Body of pancreas (tissue), 4 donors: ENCODE measurements around the gene ODAD3. TPM values are rescaled to one million over a fixed set of nuclear protein-coding genes. Genes with fewer than 3 reads are reported as not detected.

ENCODE experiments used
- ATAC-seq: fragments of 150-250 bp; one replicate; pipeline ENCODE4 v1.9.1; 2016
- DNase-seq, 4 donors: peaks; one replicate each; pipeline ENCODE4 v3.0.0-alpha.2; 2019
- H3K27ac ChIP-seq, 4 donors: fragments of 200-600 bp; sonication (generic); 1 replicate in 3 of 4; 2 replicates in 1 of 4; pipeline versions ENCODE4 v1.5.1 to v1.6.1; 2016 to 2019; ENCODE audit warnings: mild to moderate bottlenecking in 1 of 4, mixed read lengths in 1 of 4, moderate library complexity in 1 of 4
- H3K27me3 ChIP-seq, 2 donors: fragments of 200-600 bp; sonication (generic); one replicate each; pipeline ENCODE4 v1.6.0; 2016; ENCODE audit warnings: mild to moderate bottlenecking in 1 of 2
- H3K36me3 ChIP-seq, 2 donors: fragments of 200-600 bp; sonication (generic); replicated peaks in 1 of 2; 2 replicates each; pipeline ENCODE4 v1.5.1; 2016; ENCODE audit warnings: low read depth in 2 of 2; ENCODE audit not compliant: insufficient read depth in 1 of 2
- H3K4me1 ChIP-seq: fragments of 200-600 bp; sonication (generic); one replicate; pipeline ENCODE4 v1.6.0; 2016
- H3K4me3 ChIP-seq, 2 donors: fragments of 200-600 bp; sonication (generic); 1 replicate in 1 of 2; 2 replicates in 1 of 2; pipeline ENCODE4 v1.5.1; 2016 to 2019
- H3K9me3 ChIP-seq, 3 donors: fragments of 200-600 bp; sonication (generic); 1 replicate in 2 of 3; 2 replicates in 1 of 3; pipeline ENCODE4 v1.5.1; 2016
- POLR2A ChIP-seq, 3 donors: fragments of 450-650 bp; IDR thresholded peaks; one replicate each; pipeline ENCODE4 v1.6.1; 2016; ENCODE audit warnings: antibody characterized with exemption in 3 of 3, mild to moderate bottlenecking in 2 of 3
- WGBS, 2 donors: methylation state at CpG; one replicate each; pipeline ENCODE4 v1.1.5; 2017; 5-methylcytosine and 5-hydroxymethylcytosine counted together
- intact Hi-C: fragments of 100-400 bp; cut with DNase I; formaldehyde crosslinking; loops from one replicate; pipeline ENCODE4 v1.15.1; 2023
- total RNA-seq, 2 donors: library from RNA; depleted of rRNA; stranded (reverse); fragments of >200 nt; gene quantifications; one replicate each; pipeline ENCODE4 v1.1.0, GENCODE V29; 2016
- TF ChIP-seq, protein P1 (sequence below), 7 experiments: fragments of 450-650 bp in 4 of 7; fragments of 200-600 bp in 3 of 7; sonication (generic) in 3 of 7; IDR thresholded peaks; one replicate each; pipeline ENCODE4 v1.5.1; 2016 to 2019; ENCODE audit warnings: antibody characterized with exemption in 7 of 7

ODAD3 gene
- total RNA-seq, 2 donors from 2014 or later = 0.26 TPM; not detected in 1

DNA sequence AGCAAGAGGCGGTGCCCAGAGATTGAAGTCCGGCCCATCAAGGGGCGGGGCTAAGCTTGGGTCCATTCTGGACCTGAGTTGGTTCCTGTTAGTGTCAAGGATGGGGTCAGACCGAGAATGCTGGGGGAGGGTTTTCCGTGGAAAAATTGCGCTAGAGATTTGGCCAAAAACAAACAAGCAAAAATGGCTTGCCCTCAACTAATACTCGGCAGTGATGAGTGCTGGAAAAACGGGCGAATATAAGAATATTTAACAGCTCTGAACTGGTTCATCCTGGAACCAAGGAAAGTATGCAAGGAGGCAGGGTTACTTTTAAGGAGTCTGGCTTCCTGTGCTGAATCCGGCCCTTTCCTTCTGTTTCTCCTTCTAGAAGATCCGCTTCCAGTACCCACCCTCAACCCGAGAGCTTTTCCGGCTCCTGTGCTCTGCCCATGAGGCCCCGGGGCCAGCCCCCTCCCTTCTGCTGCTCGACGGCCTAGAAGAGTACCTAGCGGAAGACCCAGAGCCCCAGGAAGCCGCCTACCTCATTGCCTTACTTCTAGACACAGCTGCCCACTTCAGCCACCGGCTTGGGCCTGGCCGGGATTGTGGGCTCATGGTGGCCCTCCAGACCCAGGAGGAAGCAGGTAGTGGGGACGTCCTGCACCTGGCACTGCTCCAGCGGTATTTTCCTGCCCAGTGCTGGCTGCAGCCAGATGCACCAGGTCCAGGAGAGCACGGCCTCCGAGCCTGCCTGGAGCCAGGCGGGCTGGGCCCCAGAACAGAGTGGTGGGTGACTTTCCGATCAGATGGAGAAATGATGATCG lies 59.6 kb downstream of the ODAD3 start:
- DNase-seq (peak; percentile 38 to 65 (median 59)), ATAC-seq (no peak)
- WGBS, 2 donors = 15 to 20% methylated on average over 17 to 26 of the region's 27 CpGs
- Histone ChIP-seq H3K27me3 (no peaks in the 10 kb centered on the region), H3K27ac (peak overlapping the region; percentile 69 to 97 (median 96)), H3K36me3 (no peaks in the 10 kb centered on the region), H3K9me3 (no peaks in the 10 kb centered on the region), H3K4me1 (peaks cover 40% of the 10 kb centered on the region), H3K4me3 (no peak overlapping the region)
- TF ChIP-seq, protein P1, sequence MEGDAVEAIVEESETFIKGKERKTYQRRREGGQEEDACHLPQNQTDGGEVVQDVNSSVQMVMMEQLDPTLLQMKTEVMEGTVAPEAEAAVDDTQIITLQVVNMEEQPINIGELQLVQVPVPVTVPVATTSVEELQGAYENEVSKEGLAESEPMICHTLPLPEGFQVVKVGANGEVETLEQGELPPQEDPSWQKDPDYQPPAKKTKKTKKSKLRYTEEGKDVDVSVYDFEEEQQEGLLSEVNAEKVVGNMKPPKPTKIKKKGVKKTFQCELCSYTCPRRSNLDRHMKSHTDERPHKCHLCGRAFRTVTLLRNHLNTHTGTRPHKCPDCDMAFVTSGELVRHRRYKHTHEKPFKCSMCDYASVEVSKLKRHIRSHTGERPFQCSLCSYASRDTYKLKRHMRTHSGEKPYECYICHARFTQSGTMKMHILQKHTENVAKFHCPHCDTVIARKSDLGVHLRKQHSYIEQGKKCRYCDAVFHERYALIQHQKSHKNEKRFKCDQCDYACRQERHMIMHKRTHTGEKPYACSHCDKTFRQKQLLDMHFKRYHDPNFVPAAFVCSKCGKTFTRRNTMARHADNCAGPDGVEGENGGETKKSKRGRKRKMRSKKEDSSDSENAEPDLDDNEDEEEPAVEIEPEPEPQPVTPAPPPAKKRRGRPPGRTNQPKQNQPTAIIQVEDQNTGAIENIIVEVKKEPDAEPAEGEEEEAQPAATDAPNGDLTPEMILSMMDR (IDR thresholded peaks at IDR 0.05) = no peak
- peak in 2 of 3 donors; percentile 35 to 75 for TF ChIP-seq POLR2A (IDR thresholded peaks at IDR 0.05)
- intact Hi-C loops = no loop called here

DNA sequence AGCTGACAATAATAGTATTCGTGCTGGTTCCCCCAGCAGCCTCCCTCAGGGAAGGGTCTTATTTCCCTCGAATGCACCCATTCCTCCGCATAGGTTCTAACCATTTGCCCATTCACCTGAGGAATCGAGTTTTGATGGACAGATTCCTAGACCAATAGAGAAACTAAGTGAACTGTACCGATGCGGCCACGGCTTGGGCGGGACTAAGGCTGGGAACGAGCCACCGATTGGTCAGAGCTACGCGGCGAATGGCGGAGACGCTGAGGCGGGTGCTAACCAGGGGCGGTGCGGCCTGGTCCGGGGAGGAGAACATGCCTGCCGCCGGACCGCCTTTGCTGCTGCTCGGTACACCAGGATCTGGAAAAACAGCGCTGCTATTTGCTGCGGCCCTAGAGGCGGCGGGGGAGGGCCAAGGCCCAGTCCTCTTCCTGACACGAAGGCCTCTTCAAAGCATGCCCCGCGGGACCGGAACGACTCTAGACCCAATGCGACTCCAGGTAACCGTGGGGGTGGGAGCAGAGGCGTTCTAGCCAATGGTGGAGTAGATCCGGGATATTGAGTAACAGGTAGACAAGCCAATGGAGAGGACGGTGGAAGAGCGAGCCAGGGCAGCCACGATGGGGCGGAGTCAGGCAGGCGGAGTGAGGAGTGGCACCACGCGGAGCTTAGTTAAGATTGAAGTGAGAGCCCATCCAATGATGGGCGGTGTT lies 60.3 kb downstream of the ODAD3 start, which contains the start of gene SWSAP1:
SWSAP1 (plus strand) TSS at position 234 of the 710 bp plus-strand sequence; CDS start at position 249, 15 bp downstream.
- Histone ChIP-seq H3K27me3 (no peaks in the 10 kb centered on the region), H3K36me3 (no peaks in the 10 kb centered on the region), H3K4me3 (peak within 1 kb of the TSS in 1 of 2 donors; percentile 53), H3K27ac (peak within 1 kb of the TSS; percentile 89 to 97 (median 96)), H3K9me3 (no peaks in the 10 kb centered on the region), H3K4me1 (peaks cover 36% of the 10 kb centered on the region)
- intact Hi-C loops = no loop called here
- DNase-seq (peak; percentile 98 to 100 (median 98)), ATAC-seq (peak; percentile 95)
- TF ChIP-seq POLR2A (IDR thresholded peaks at IDR 0.05) = peak; percentile 28 to 86 (median 85)
- TF ChIP-seq, protein P1 (IDR thresholded peaks at IDR 0.05) = no peak
- WGBS, 2 donors = 0% methylated on average over 28 to 44 of the region's 44 CpGs

DNA sequence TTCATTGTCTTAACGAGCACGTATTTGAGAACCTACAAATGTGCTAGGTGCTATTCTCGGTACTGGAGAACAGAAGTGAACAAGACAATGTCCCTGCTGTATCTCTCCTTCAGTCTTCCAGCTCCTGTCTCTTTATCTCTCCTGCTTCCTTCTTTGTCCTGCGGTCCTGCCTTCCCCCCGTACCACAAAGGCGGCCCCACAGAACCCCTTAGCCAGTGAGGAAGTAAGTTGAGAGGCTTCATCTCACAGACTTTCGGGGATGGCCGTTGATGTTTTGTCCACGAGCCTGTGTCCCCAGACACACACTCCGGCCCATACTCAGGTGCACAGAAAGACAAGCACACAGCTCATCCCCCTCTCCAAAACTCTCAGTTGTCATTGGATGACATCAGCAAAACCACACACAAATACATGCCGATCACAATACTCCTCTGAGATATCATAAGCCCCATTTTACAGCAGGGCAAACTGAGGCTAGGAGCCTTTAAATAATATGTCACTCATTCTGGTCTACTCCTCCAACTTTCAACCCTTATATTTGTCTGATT lies 61.0 kb downstream of the ODAD3 start:
- DNase-seq (no peak), ATAC-seq (no peak)
- Histone ChIP-seq H3K9me3 (no peaks in the 10 kb centered on the region), H3K4me1 (peaks cover 36% of the 10 kb centered on the region), H3K4me3 (no peak overlapping the region), H3K27me3 (no peaks in the 10 kb centered on the region), H3K27ac (peak overlapping the region; percentile 89 to 97 (median 96)), H3K36me3 (no peaks in the 10 kb centered on the region)
- intact Hi-C loops = no loop called here
- 24 to 36% methylated on average over 11 of the region's 11 CpGs for WGBS, 2 donors
- TF ChIP-seq POLR2A (IDR thresholded peaks at IDR 0.05) = no peak
- TF ChIP-seq, protein P1 (IDR thresholded peaks at IDR 0.05) = no peak

DNA sequence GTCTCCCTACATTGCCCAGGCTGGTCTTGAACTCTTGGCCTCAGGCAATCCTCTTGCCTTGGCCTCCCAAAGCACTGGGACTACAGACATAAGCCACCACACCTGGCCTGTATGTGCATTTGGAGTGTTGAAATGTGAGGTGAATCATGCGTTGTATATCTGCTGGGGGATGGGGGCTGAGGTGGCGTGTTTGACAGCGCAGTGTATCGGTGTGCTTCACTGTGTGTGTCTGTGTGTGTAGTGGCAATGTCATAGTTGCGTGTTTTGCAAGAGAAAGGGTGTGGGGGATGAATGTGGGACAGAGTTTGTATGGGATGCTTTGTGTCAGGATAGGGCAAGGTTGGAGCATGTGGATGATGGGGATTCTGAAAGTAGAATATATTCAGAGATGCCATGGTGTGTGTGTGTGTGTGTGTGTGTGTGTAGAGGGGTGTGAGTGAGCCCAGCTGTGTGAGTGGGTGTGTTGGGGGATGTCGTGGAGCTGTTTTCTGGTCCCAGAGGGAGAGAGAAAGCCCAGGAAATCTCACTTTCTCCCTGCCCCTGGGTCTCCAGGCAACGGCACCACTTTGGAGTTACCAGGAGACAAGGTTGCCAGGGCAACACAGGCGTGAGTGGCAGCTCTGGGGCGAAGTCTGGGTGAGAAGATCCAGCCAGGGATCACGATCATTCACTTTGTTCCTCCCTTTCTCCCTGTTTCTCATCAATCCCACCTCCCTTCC lies 61.6 kb downstream of the ODAD3 start:
- DNase-seq = peak; percentile 39 to 64 (median 59)
- no peak for TF ChIP-seq POLR2A (IDR thresholded peaks at IDR 0.05)
- TF ChIP-seq, protein P1 (IDR thresholded peaks at IDR 0.05) = no peak
- Histone ChIP-seq H3K9me3 (no peaks in the 10 kb centered on the region), H3K4me3 (no peak overlapping the region), H3K36me3 (no peaks in the 10 kb centered on the region), H3K27ac (no peak overlapping the region), H3K4me1 (peaks cover 30% of the 10 kb centered on the region), H3K27me3 (no peaks in the 10 kb centered on the region)
- 50 to 54% methylated on average over 10 of the region's 10 CpGs for WGBS, 2 donors
- ATAC-seq = no peak
- intact Hi-C loops = no loop called here
